GM18861 (cell line): ENCODE data around the gene ANAPC4.

Experiments
- ATAC-seq: cut with Tn5 transposase; IDR thresholded peaks from one replicate; pipeline ENCODE4 v1.9.1; 2021; ENCODE audit not compliant: unreplicated experiment

The ANAPC4 gene

GRCh38 chr4:25377572-25378436 is 741 bp downstream of the ANAPC4 start:
- peak; percentile 10 for ATAC-seq

GRCh38 chr4:25378437-25378743 is 1.3 kb downstream of the ANAPC4 start:
- ATAC-seq: no peak

GRCh38 chr4:25379591-25379990 is 2.5 kb downstream of the ANAPC4 start:
- no peak for ATAC-seq

- no peak for ATAC-seq
These were observed 6.6 kb downstream of the ANAPC4 start for GRCh38 chr4:25383647-25384046.

- no peak for ATAC-seq
These were observed 9.9 kb downstream of the ANAPC4 start for GRCh38 chr4:25386926-25387325.

- ATAC-seq: no peak
These were observed 20.2 kb downstream of the ANAPC4 start for GRCh38 chr4:25397305-25397704.

- no peak for ATAC-seq
These were observed 22.4 kb downstream of the ANAPC4 start for GRCh38 chr4:25399510-25399909.

GRCh38 chr4:25401066-25401465 is 24.0 kb downstream of the ANAPC4 start:
- no peak for ATAC-seq

GRCh38 chr4:25402521-25402920 is 25.5 kb downstream of the ANAPC4 start:
- no peak for ATAC-seq

GRCh38 chr4:25403699-25404098 is 26.6 kb downstream of the ANAPC4 start:
- ATAC-seq: no peak

- ATAC-seq: no peak
These were observed 28.4 kb downstream of the ANAPC4 start for GRCh38 chr4:25405453-25405852.

GRCh38 chr4:25406081-25406692 is 29.1 kb downstream of the ANAPC4 start:
- ATAC-seq: no peak

GRCh38 chr4:25410820-25411529 is 33.9 kb downstream of the ANAPC4 start:
- ATAC-seq: no peak

GRCh38 chr4:25413261-25413660 is 36.2 kb downstream of the ANAPC4 start:
- no peak for ATAC-seq

- no peak for ATAC-seq
These were observed 40.0 kb downstream of the ANAPC4 start for GRCh38 chr4:25417014-25417413.

- no peak for ATAC-seq
These were observed 43.9 kb downstream of the ANAPC4 start for GRCh38 chr4:25420931-25421330.

GRCh38 chr4:25421816-25422525 is 44.9 kb downstream of the ANAPC4 start:
- peak; percentile 47 for ATAC-seq

- no peak for ATAC-seq
These were observed 46.5 kb downstream of the ANAPC4 start for GRCh38 chr4:25423548-25423947.

- no peak for ATAC-seq
These were observed 47.6 kb downstream of the ANAPC4 start for GRCh38 chr4:25424539-25425228.

GRCh38 chr4:25425361-25425760 is 48.3 kb downstream of the ANAPC4 start:
- no peak for ATAC-seq

GRCh38 chr4:25427871-25428270 is 50.8 kb downstream of the ANAPC4 start:
- no peak for ATAC-seq
